Skeletal muscle tissue (tissue), 4 donors: ENCODE results near the gene HOXC5. TPM values are rescaled to one million over a fixed set of nuclear protein-coding genes. Genes with fewer than 3 reads are reported as not detected.

Source experiments
- H3K27ac ChIP-seq: one replicate; pipeline ENCODE4 v1.7.0; 2013; ENCODE audit warnings: mild to moderate bottlenecking, low read depth, low read length, inconsistent platforms
- H3K27me3 ChIP-seq, 3 donors: one replicate each; pipeline ENCODE4 v1.7.0; 2013; ENCODE audit warnings: low read length in 3 of 3; ENCODE audit not compliant: control insufficient read depth in 3 of 3, insufficient read depth in 3 of 3
- H3K36me3 ChIP-seq, 3 donors: one replicate each; pipeline ENCODE4 v1.7.0; 2013; ENCODE audit warnings: low read length in 3 of 3; ENCODE audit not compliant: control insufficient read depth in 3 of 3, insufficient read depth in 3 of 3
- H3K4me1 ChIP-seq, 3 donors: one replicate each; pipeline ENCODE4 v1.7.0; 2013; ENCODE audit warnings: low read length in 3 of 3, mild to moderate bottlenecking in 3 of 3; ENCODE audit not compliant: control insufficient read depth in 3 of 3, insufficient read depth in 3 of 3
- H3K4me3 ChIP-seq, 3 donors: one replicate each; pipeline ENCODE4 v1.7.0; 2013; ENCODE audit warnings: low read length in 3 of 3
- H3K9ac ChIP-seq, 3 donors: one replicate each; pipeline ENCODE4 v1.7.0; 2013; ENCODE audit warnings: low read length in 3 of 3, mild to moderate bottlenecking in 3 of 3, moderate library complexity in 2 of 3, low read depth in 1 of 3
- H3K9me3 ChIP-seq, 3 donors: one replicate each; pipeline ENCODE4 v1.7.0; 2013; ENCODE audit warnings: low read length in 3 of 3; ENCODE audit not compliant: control insufficient read depth in 3 of 3
- total RNA-seq: library from RNA; depleted of rRNA; stranded (reverse); fragments of >200 nt; gene quantifications from one replicate; pipeline ENCODE4 v1.2.3, GENCODE V29; 2014
- donor health status: Osteomylitis.

Gene HOXC5
- total RNA-seq, 1 donor from 2014 or later = 0.52 TPM

DNA sequence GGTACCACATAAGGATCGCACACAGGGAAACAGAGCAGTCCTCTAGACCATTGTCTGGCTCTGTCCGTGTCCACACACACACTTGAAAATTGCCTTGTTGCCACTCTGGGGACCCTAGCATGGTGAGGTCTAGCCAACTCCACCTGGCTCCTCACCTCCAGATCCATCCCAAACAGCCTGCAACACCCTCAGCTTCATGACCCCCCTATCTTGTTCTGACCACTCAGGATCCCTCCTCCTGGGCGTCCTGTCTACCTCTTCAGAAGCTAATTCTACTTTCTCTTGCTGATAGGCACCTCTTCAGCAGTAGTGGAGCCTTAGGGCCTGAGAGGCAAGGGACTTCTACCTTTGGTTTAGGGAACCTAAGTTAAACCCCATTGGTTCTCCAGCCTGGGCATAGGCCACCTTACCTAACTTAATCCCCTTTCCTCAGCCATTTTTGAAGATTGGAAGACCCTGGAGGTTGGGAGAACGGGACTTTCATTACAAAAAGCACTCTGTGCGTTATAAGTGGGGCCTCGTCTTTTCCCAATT, 697 bp upstream of the HOXC5 start:
- no peak overlapping the region for H3K27ac ChIP-seq
- peaks cover 3 to 7% (median 5%) of the 10 kb centered on the region in 3 donors for H3K27me3 ChIP-seq
- H3K4me1 ChIP-seq = peaks cover 39 to 43% (median 40%) of the 10 kb centered on the region in 3 donors

DNA sequence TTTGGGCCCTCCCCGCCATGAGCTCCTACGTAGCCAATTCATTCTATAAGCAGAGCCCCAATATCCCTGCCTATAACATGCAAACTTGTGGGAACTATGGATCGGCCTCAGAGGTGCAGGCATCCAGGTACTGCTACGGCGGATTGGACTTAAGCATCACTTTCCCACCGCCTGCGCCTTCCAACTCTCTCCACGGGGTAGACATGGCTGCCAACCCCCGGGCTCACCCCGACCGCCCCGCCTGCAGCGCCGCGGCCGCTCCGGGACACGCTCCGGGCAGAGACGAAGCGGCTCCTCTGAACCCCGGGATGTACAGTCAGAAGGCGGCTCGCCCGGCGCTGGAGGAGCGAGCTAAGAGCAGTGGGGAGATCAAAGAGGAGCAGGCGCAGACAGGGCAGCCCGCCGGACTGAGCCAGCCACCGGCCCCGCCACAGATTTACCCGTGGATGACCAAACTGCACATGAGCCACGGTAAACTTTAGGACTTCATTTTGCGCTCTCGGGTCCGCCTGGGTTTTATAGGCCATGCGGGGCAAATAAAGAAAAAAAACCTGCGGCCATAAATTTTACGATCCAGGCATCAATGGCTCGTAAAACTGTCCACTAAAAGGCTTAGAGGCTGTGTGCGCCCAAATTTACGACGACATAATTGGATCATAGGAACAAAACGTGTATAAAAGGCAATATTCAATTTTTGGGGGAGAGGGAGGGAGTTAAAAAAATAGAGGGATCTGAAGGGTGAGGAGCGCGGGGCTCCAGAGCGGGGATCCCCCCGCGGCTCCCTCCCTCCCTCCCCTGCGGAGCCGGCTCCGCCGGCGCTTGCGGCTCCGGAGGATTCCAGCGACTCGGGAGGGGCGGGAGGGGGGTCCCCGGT, 493 bp downstream of the HOXC5 start:
- Histone ChIP-seq H3K9me3 (no peaks in the 10 kb centered on the region), H3K4me1 (peaks cover 39 to 44% (median 40%) of the 10 kb centered on the region in 3 donors), H3K27me3 (peaks cover 3 to 7% (median 5%) of the 10 kb centered on the region in 3 donors), H3K36me3 (peaks cover 0 to 3% (median 3%) of the 10 kb centered on the region in 3 donors), H3K9ac (peak overlapping the region in 2 of 3 donors; percentile 28 to 69), H3K27ac (peak overlapping the region; percentile 1), H3K4me3 (peak overlapping the region; percentile 56 to 70 (median 66))

More for the DNA sequence above, 697 bp upstream of the HOXC5 start:
- H3K4me3 ChIP-seq = no peak overlapping the region
- H3K9ac ChIP-seq = peak overlapping the region in 1 of 3 donors; percentile 58
- no peaks in the 10 kb centered on the region for H3K9me3 ChIP-seq
- peaks cover 0 to 3% (median 3%) of the 10 kb centered on the region in 3 donors for H3K36me3 ChIP-seq

DNA sequence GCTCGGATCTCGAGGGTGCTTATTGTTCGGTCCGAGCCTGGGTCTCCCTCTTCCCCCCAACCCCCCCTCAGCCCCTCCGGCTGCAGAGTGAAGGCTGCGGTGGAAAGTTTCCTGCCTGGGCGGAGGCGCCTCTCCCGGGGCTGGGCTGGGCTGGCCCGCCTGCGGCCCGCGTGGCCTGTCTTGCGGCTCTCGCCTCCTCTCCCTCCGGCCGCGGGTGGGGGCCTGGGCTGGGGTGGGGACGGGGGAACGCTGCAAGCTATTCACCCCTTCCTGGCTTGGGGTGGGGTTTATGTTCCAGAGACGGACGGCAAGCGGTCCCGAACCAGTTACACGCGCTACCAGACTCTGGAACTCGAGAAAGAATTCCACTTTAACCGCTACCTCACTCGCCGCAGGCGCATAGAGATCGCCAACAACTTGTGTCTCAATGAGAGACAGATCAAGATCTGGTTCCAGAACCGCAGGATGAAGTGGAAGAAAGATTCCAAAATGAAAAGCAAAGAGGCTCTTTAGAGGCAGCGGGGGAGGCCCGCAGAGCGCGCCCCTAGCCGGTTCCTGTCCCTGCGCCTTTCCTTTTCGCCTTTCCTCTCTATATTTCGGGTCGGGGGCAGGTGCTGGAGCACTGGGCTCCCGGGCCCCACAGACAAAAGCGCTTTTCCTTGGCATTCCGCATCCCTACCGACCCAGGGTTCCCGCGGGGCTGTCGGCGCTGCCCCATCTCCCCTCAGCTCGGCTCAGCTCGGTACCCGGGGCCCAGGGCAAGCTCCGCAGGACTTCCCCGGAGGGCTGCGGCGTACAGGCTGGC, 1.3 kb downstream of the HOXC5 start:
- Histone ChIP-seq H3K27ac (no peak overlapping the region), H3K9ac (peak overlapping the region in 1 of 3 donors; percentile 16), H3K4me1 (peaks cover 39 to 47% (median 41%) of the 10 kb centered on the region in 3 donors), H3K9me3 (no peaks in the 10 kb centered on the region), H3K36me3 (peaks cover 0 to 3% (median 3%) of the 10 kb centered on the region in 3 donors), H3K27me3 (peaks cover 3 to 7% (median 7%) of the 10 kb centered on the region in 3 donors), H3K4me3 (no peak overlapping the region)

DNA sequence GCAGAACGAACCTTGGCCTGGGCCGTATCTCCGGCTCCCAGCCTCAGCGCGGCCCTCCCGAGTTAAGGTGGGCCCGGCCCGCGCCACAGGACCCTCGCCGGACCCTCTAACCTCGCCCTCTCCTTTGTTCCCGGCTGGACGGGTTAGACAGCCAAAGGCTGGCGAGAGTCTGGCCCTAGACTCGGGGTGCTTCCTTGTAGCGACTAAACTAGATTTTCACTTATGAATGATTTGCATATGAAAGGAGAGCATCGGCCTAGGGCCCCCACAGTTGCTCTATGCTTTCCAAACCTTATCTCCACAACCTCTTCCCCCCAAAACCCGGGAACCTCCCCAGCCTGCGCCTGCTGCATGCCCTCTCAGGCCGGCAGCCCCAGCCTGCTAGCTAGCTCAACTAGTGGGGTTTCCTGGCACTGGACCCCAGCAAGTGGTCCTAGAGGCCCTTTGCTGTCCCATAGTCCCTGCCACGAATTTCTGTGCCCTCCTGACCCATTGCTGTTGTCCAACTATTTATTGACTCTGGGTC, 2.0 kb downstream of the HOXC5 start:
- Histone ChIP-seq H3K4me1 (peaks cover 41 to 52% (median 45%) of the 10 kb centered on the region in 3 donors), H3K9ac (peak overlapping the region in 1 of 3 donors; percentile 16), H3K4me3 (no peak overlapping the region), H3K27me3 (peaks cover 3 to 8% (median 7%) of the 10 kb centered on the region in 3 donors), H3K9me3 (no peaks in the 10 kb centered on the region), H3K27ac (no peak overlapping the region), H3K36me3 (peaks cover 0 to 2% (median 1%) of the 10 kb centered on the region in 3 donors)

DNA sequence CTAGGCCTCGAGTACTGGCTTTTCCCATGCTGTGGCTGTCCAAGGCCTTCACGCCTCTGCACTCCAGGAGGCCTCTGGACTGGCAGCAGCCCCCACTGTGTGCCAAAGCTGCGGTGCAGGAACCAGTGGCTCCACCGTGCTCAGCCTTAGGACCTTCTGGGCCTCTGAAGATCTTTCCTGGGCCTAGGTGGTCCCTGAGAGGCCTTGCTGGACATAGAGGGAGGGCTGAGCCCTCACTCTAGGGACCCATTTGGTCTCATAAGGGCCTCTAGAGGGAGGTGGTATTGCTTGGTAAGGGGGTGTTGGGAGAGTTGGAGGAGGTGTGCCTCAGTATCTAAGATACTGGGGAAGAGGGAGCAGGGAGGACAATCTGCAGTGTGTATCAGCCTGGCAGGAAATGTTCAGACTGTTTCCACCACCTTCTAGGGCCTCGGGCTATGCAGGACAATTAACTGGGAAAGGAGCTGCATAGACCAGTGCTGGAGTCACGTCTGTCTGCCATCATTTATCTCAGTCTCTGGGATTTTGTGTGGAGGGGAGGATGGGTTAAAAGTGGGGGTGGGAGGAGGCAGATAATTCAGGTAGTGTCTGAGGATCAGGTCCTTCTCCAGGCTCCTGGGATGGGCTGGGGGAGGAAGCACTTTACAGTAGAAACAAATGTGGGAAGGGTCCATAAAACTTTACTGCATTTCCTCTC, 2.9 kb downstream of the HOXC5 start:
- H3K27me3 ChIP-seq = peaks cover 3 to 8% (median 7%) of the 10 kb centered on the region in 3 donors
- H3K4me3 ChIP-seq = no peak overlapping the region
- H3K27ac ChIP-seq = no peak overlapping the region
- peak overlapping the region in 2 of 3 donors; percentile 14 to 57 for H3K9ac ChIP-seq
- peaks cover 41 to 53% (median 45%) of the 10 kb centered on the region in 3 donors for H3K4me1 ChIP-seq
- H3K36me3 ChIP-seq = peaks cover 0 to 1% (median 0%) of the 10 kb centered on the region in 3 donors
- H3K9me3 ChIP-seq = no peaks in the 10 kb centered on the region

DNA sequence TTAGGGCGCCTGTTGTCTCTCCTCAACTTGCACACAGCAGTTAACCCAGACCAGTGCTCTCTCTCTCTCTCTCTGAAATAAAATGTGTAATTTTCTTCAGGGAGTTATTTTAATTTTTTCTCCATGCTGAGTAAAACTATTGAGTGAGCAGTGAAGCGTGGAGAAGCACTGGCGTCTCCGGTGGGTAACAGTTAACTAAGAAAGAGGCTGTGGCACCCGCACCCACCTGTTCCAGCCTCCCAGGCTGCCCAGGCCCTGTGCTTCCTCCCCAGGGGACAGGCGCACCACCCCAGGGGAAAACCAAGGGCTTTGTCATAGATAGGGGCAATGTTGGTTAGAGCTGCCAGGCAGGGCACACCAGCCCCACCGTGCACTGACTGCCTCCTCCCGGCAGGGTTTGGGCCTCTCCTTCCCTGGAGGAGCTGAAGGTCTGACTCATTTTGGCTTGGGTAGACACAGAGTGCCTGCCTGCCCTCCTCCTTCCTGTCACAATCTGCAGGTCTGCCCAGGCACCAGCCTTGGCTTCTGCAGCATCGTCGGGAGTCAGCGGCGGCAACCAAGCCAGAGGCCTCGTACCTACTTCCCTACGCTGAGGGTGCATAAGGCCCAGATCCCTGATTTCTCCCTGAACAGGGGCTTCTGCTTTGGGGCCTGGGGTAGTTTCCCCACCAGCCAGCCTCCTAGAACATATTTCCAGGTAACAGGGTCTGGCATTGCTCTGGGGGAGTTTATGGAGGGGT, 3.9 kb downstream of the HOXC5 start:
- peaks cover 41 to 52% (median 45%) of the 10 kb centered on the region in 3 donors for H3K4me1 ChIP-seq
- H3K27ac ChIP-seq = no peak overlapping the region
- H3K27me3 ChIP-seq = peaks cover 3 to 8% (median 4%) of the 10 kb centered on the region in 3 donors

DNA sequence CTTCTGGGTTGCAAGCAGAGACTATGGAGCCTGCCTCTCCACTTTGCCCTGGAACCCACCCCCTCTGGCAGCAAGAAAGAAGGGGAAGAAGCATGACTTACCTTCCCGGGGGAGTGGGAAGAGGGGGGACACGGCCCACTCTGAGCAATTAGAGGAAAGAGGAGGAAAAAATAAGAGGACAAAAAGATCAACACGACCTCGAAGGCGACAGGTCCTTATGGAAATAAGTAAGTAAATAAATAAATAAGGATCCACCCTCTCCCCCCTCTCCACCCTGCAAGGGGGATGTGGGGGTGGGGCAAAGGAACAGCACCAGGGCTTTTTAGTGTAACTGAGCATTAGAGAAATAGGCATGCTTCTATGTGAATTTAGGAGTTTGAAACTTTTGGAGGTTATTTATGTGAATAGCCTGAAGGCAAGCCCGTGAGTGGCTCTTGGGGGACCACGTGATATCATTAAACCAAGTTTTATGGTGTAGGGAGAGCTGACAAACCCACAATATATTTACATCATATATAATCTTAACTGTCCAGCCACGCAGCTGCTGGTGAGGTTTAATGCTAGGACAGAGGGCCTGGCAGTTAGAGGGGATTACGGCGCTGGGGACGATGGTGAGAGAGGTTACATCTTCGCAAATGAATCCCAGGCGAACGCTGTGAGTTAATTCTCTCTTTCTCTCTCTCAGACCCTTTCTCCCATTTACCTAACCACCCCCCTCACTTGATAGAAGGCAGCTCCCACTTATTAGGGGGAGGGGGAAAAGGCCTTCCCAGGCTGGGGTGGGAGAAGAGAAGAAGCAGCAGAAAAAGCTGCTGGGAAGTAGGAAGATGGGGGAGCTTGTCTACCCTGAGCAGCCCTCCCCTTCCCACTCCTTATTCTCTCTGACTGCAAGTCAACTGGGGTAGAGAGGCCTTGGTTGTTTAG, 4.8 kb downstream of the HOXC5 start:
- H3K27me3 ChIP-seq = peaks cover 0 to 4% (median 2%) of the 10 kb centered on the region in 3 donors
- no peaks in the 10 kb centered on the region for H3K9me3 ChIP-seq
- no peak overlapping the region for H3K27ac ChIP-seq
- H3K36me3 ChIP-seq = peaks cover 0 to 1% (median 0%) of the 10 kb centered on the region in 3 donors
- H3K4me1 ChIP-seq = peaks cover 41 to 46% (median 43%) of the 10 kb centered on the region in 3 donors
- H3K9ac ChIP-seq = peak overlapping the region in 1 of 3 donors; percentile 45
- no peak overlapping the region for H3K4me3 ChIP-seq

More for the DNA sequence above, 3.9 kb downstream of the HOXC5 start:
- Histone ChIP-seq H3K9me3 (no peaks in the 10 kb centered on the region), H3K36me3 (peaks cover 0 to 1% (median 0%) of the 10 kb centered on the region in 3 donors), H3K4me3 (no peak overlapping the region), H3K9ac (peak overlapping the region in 2 of 3 donors; percentile 13 to 45)

DNA sequence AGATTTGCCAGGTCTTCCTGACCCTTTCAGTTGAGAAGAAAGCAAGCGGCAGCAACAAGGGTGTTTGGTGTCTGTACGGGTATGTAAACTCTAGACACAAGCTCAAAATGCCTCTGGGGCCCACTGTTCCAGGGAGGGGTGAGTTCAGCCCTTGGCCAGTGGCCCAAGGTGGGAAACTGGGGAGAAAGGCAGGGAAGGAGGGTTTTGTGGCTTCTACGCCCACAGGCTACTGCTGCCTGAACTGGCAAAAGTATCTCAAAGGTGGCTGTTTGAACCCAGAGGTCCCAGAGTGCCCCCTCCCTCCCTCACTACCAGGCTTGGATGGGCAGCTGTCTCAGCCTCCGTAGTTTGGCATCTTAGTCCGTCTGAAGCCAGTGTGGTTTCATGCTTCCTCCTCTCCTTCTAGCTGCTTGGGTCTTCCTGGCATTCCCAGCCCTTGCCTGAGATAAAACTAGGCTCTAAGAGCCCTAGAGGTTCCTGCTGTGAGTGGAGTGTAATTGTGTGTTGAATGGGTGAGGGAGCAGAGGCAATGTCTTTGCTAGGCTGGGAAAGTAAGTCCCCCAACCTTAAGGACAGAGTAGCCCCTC, 5.5 kb downstream of the HOXC5 start:
- Histone ChIP-seq H3K4me3 (peak overlapping the region in 2 of 3 donors; percentile 28 to 29), H3K27me3 (peaks cover 0 to 4% (median 2%) of the 10 kb centered on the region in 3 donors), H3K4me1 (peaks cover 42 to 49% (median 45%) of the 10 kb centered on the region in 3 donors), H3K9me3 (no peaks in the 10 kb centered on the region), H3K9ac (peak overlapping the region in 1 of 3 donors; percentile 40), H3K36me3 (peaks cover 0 to 1% (median 0%) of the 10 kb centered on the region in 3 donors), H3K27ac (peak overlapping the region; percentile 52)
